GM21367 (cell line): ENCODE results near the gene CRLF1.

Experiments
- ATAC-seq: cut with Tn5 transposase; IDR thresholded peaks from one replicate; pipeline ENCODE4 v1.9.1; 2021; ENCODE audit not compliant: unreplicated experiment

CRLF1 gene

GRCh38 chr19:18559685-18560084 lies 46.9 kb downstream of the CRLF1 start:
- no peak for ATAC-seq

GRCh38 chr19:18558604-18559003 lies 48.0 kb downstream of the CRLF1 start:
- no peak for ATAC-seq

- ATAC-seq: no peak
Measured at GRCh38 chr19:18558202-18558555, 48.4 kb downstream of the CRLF1 start.

- ATAC-seq: peak; percentile 85
Measured at GRCh38 chr19:18557411-18558201, 49.0 kb downstream of the CRLF1 start, which contains the start of gene KXD1. TSS of gene KXD1 (plus strand) at chr19:18557870. CDS start at chr19:18562057, 4,187 bp downstream.

- ATAC-seq: no peak
Measured at GRCh38 chr19:18551631-18552030, 55.0 kb downstream of the CRLF1 start.

- peak; percentile 35 for ATAC-seq
Measured at GRCh38 chr19:18543814-18544475, 62.7 kb downstream of the CRLF1 start.
